ENCODE results near the gene YIF1B. TPM values are rescaled to one million over a fixed set of nuclear protein-coding genes. Genes with fewer than 3 reads are reported as not detected.

The YIF1B gene, protein sequence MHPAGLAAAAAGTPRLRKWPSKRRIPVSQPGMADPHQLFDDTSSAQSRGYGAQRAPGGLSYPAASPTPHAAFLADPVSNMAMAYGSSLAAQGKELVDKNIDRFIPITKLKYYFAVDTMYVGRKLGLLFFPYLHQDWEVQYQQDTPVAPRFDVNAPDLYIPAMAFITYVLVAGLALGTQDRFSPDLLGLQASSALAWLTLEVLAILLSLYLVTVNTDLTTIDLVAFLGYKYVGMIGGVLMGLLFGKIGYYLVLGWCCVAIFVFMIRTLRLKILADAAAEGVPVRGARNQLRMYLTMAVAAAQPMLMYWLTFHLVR
- total RNA-seq (2022; extraction: Qiagen RNA extraction; ENCODE audit: low read depth) = 96.5 to 139 TPM (median 125 TPM) in 5 replicates

DNA sequence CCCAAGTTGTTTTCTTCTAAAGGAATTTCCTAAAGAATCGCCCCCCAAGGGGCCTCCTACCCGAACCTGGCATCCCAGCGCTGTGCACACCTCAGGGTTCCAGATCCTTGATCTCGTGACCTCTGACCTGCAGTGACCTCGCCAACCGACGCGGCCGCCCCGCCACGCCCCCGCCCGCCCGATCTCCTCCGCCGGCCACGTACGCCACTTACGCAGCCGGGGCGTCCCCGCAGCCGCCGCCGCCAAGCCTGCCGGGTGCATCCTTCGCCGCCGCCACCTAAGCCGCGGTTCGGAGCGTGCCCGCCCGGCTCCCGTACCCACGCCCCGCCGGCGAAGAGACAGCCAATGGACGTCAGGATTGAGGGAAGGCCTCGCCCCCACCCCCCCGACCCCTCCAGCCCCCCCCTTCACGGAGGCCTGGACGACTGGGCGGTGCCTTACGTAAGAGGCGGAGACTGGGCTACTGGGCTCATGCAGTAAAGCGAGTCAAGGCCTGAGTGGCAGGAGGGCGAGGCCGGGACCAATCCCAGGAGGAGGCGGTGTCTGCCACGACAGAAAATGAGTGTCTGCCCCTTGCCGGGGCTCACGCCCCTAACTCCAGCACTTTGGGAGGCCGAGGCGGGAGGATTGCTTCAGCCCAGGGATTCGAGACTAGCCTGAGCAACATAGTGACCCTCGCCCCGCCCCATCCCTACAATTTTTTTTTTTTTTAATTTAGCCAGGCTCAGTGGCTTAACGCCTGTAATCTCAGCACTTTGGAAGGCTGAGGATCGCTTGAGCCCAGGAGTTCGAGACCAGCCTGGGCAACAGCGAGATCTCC lies at the start of gene YIF1B:
YIF1B (minus strand) TSS at position 291 of the 820 bp plus-strand sequence; CDS start at position 261, 30 bp downstream.

DNA sequence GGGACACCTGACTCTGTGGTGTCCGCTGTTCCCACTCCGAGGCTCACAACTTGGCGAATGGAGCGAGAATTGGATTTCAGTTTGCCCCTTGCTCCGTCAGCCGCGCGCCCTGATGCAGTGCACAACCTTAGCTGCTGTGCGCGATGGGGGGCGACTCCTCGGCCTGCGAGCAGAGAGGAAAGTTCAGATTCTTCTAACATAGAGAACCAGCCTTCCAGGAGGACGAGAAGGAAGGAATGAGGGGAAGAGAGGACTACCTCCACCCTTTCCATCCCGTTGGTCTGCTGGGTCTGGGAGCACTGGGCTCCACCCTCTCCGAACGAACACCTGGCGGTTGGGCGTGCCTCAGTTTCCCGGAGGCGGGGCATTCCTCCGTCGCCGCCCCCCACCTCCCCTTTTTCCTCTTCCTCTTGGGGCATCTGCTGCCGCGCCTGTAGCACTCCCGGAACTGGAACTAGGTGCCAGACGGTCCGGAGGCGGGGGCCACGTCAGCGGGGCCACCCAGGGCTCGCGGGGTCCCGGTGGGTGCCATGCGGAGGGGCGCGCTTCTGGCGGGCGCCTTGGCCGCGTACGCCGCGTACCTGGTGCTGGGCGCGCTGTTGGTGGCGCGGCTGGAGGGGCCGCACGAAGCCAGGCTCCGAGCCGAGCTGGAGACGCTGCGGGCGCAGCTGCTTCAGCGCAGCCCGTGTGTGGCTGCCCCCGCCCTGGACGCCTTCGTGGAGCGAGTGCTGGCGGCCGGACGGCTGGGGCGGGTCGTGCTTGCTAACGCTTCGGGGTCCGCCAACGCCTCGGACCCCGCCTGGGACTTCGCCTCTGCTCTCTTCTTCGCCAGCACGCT lies 3.9 kb upstream of the YIF1B start, which contains the start of gene KCNK6:
KCNK6 (plus strand) TSS at position 425 of the 838 bp plus-strand sequence; CDS start at position 531, 106 bp downstream.

DNA sequence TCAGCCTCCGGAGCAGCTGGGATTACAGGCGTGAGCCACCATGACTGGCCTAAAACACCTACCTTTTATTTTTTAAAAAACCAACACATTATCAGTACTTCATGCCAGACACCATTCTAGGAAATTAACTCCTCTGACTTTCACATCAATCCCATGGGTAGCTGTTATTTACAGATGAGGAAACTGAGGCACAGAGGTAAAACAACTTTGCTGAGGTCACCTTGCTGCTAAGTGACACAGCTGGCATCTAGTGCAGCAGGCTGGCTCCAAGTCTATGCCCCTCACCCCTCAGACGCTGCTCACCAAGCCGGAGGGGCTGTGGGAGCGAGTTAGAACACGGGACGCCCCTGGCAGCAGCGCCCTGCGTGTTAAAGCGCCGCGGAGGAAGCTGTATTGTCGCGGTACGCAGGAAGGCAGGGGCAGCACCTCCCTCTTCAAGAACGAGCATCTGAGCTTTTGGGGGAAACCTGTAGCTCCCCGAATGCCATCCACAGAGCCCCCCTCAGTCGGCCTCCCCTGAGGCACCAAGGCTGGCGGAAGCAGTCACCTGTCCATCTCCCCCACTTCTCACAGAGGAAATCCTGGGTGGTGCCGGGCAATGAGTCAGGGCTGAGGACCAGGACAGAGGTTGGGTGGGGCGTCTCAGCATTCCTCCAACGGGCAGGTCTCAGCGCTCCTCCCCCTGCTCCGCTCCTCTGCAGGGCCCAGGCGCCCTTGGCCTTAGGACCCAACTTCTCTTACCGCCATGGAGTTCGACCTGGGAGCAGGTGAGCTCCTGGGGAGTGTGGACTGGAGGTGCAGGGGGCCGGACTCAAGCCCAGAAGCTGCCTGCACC lies 12.0 kb downstream of the YIF1B start, which contains the start of gene C19orf33:
C19orf33 (plus strand) TSS at position 735 of the 835 bp plus-strand sequence; CDS start at position 746, 11 bp downstream.

DNA sequence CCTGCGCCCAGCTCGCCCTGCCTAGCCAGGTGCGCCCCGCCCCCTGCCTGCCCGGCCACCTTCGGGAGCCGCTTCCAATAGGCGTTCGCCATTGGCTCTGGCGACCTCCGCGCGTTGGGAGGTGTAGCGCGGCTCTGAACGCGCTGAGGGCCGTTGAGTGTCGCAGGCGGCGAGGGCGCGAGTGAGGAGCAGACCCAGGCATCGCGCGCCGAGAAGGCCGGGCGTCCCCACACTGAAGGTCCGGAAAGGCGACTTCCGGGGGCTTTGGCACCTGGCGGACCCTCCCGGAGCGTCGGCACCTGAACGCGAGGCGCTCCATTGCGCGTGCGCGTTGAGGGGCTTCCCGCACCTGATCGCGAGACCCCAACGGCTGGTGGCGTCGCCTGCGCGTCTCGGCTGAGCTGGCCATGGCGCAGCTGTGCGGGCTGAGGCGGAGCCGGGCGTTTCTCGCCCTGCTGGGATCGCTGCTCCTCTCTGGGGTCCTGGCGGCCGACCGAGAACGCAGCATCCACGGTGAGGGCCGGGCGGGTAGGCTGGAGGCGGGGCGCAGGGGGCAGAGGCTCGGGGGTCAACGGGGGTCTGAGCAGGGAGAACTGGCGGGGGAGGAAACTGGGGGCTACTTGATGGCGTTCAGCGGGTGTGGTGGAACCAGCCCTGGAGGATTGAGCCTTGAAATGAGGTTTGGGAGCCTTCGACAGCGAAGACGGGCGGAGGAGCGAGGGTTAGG lies 51.1 kb downstream of the YIF1B start, which contains the start of gene SPINT2:
SPINT2 (plus strand) TSS at position 88 of the 727 bp plus-strand sequence; CDS start at position 408, 320 bp downstream.

Other genes starting within 250 kb of the YIF1B start
- gene DPF1, start 91.7 kb downstream of the YIF1B start, total RNA-seq (2022; extraction: Qiagen RNA extraction; ENCODE audit: low read depth) = 2.9 to 4.9 TPM (median 4.2 TPM) in 5 replicates
- 107 to 148 TPM (median 129 TPM) in 5 replicates for gene PPP1R14A, start 59.6 kb downstream of the YIF1B start, total RNA-seq (2022; extraction: Qiagen RNA extraction; ENCODE audit: low read depth)
- gene SPINT2, start 51.4 kb downstream of the YIF1B start, total RNA-seq (2022; extraction: Qiagen RNA extraction; ENCODE audit: low read depth) = 286 to 379 TPM (median 364 TPM) in 5 replicates
- 672 to 771 TPM (median 732 TPM) in 5 replicates for gene C19orf33, start 11.7 kb downstream of the YIF1B start, total RNA-seq (2022; extraction: Qiagen RNA extraction; ENCODE audit: low read depth)
- 4.8 to 7.6 TPM (median 5.8 TPM) in 5 replicates for gene KCNK6, start 3.9 kb upstream of the YIF1B start, total RNA-seq (2022; extraction: Qiagen RNA extraction; ENCODE audit: low read depth)
- gene CATSPERG, start 19.9 kb upstream of the YIF1B start, total RNA-seq (2022; extraction: Qiagen RNA extraction; ENCODE audit: low read depth) = 0.31 to 2.2 TPM (median 1.4 TPM) in 5 replicates
- 445 to 514 TPM (median 485 TPM) in 5 replicates for gene PSMD8, start 58.6 kb upstream of the YIF1B start, total RNA-seq (2022; extraction: Qiagen RNA extraction; ENCODE audit: low read depth)
- 0.12 to 0.36 TPM (median 0.24 TPM) in 5 replicates for gene GGN, start 72.1 kb upstream of the YIF1B start, total RNA-seq (2022; extraction: Qiagen RNA extraction; ENCODE audit: low read depth)
- 1.6 to 3.4 TPM (median 2.7 TPM) in 5 replicates for gene SPRED3, start 72.8 kb upstream of the YIF1B start, total RNA-seq (2022; extraction: Qiagen RNA extraction; ENCODE audit: low read depth)
- 17.5 to 30.4 TPM (median 26.5 TPM) in 5 replicates for gene FAM98C, start 87.1 kb upstream of the YIF1B start, total RNA-seq (2022; extraction: Qiagen RNA extraction; ENCODE audit: low read depth)
- gene RASGRP4, start 110.3 kb upstream of the YIF1B start, total RNA-seq (2022; extraction: Qiagen RNA extraction; ENCODE audit: low read depth) = 0.06 to 0.20 TPM (median 0.07 TPM) in 3 of 5 replicates, not detected in the others
- 4.3 to 5.0 TPM (median 5.0 TPM) in 5 replicates for gene RYR1, start 117.7 kb upstream of the YIF1B start, total RNA-seq (2022; extraction: Qiagen RNA extraction; ENCODE audit: low read depth)

Measured in A549 treated with CpdA at 1 μM for 4 hours (cell line).